GM21619 (cell line): Measurements from ENCODE around the gene HGFAC.

ENCODE experiments used
- ATAC-seq: cut with Tn5 transposase; IDR thresholded peaks from one replicate; pipeline ENCODE4 v1.9.1; 2021; ENCODE audit not compliant: unreplicated experiment

The HGFAC gene

DNA sequence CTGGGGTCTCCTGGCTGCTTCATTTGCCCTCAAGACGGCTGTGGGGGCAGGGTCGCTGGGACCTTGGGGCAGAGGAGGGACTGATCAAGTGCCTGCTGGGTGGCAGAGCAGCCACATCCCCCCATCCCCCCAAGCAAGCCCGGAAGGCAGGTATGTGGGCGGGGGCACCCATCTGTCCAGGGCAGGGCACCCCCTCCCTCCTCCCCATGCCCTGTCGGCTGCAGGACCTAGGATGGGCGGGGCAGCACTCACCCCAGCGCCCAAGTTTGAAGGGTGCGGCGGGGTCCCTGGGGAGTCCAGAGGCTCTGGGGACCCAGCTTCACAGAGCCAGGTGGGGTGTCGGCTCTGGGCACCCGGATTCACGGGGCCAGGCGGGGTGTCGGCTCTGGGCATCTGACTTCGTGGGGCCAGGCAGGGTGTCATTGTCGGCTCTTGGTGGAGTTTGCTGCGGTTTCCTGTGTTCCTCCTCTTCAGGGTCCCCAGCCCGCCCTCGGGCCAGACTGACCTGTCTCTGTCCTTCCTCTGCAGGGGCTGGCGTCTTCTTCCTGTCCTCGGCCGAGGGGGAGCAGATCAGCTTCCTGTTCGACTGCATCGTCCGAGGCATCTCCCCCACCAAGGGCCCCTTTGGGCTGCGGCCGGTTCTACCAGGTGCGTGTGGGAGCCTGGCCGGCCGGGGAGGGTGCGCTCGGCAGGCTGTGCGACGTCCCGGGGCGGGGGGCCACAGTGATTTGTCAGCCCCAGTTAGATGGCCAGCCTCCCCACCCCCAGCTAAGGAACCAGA is 43.4 kb downstream of the HGFAC start:
- no peak for ATAC-seq

DNA sequence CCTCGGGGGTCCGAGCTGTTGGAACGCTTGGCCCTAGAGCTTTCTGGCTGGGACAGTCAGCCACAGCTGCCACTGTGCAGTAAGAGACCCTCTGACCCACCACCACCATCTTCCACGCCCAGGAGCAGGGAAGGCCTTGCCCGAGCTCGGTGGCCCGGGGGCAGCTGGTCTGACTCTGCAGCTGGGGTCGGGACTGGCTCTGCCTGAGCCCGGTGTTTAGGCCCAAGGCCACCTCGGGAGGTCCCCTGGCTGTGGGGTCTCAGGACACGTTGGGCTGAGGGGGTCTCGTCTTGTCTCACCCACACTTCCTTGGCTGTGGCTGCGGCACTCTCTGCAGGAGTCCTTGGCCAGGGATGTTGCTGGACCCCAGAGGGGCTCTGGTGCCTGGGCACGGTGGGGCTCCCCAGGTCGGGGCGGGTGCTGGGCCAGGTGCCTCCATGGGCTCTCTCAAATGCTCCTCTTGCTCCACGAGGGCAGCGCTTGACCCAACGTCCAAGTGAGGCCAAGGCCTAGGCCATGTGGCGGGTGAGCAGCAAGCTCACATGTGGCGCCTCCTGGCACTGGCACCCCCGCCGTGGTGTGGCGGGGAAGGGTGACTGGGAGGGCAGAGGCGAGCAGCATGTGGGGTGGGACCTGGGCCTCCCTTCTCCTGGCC is 44.2 kb downstream of the HGFAC start:
- no peak for ATAC-seq

DNA sequence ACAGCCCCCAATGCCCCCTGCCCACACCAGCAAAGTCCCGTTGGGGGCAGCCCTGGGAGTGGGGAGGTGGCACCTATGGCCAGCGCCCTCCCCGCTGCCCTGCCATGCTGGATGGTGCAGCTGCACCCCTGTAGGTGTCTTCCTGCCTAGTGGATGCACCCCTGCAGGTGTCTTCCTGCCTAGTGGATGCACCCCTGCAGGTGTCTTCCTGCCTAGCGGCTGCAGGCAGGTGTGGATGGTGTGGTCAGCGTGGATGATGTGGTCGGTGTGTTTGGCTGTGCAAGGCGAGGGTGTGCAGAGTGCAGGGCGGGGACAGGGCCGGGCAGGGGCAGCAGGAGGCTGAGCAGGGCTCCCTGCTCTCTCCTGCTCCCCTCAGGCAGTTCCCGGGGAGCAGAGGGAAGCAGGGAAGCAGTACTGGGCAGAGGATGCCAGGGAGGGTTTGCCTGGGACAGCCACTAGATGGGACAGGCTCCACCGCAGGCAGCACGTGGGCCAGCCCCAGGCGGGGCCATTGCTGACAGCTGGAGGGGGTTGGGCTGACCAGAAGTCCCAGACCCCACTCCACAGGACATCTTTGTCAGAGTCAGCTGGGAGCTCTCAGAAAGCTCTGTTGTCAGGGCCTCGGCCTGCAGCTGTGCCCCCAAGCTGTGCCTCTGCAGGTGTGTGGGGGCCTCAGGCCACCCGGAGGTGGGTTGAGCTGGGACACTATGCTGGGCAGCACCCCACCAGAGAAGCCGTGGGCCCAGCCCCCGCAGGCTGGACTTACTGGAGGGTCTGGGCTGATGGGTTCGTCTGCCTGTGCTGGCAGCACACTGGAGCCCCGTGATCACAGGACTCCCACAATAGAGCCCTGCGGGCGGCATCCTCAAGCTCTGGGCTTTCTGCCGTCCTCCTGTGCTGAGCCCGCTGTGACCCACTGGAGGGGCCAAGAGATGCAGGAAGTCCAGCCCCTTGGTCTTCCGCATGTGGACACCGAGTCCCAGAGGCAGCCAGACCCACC is 45.1 kb downstream of the HGFAC start:
- ATAC-seq: no peak

DNA sequence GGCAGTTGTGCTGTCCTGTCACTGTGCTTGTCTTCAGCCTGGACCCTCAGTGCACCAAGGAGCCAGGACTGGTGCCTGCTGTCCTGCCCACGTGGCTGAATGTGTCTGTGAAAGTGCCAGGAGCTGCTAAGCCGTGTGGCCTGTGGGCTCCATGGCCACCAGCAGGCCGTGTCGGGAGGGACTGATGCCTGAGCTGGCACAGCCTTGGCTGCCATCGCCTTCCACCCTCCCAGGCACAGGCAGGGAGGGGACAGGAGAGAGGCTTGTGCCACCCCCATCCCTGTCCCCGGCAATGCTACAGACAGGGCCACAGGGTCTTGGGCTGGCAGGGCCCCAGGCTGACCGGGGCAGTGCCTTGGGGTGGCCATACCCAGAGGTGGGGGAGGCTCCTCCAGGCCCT is 46.1 kb downstream of the HGFAC start:
- no peak for ATAC-seq

DNA sequence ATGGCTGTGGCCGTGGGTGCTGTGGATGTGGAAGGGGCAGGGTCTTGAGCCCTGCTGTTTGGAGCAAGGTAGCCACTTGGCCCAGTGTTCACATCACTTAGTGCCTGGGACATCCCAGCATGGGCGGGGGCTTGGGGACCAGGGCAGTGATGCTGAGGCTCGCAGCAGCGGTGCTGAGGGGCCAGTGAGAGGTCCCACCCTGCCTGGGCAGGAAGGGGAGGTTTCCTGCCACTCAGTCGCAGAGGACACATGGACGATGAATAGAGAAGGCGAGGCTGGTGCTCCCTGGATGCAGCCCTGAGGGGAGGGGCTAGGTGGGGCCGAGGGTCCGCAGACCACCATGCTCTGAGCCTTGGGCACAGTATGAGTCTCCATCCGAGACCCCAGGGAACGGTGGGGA is 47.1 kb downstream of the HGFAC start:
- ATAC-seq: no peak

DNA sequence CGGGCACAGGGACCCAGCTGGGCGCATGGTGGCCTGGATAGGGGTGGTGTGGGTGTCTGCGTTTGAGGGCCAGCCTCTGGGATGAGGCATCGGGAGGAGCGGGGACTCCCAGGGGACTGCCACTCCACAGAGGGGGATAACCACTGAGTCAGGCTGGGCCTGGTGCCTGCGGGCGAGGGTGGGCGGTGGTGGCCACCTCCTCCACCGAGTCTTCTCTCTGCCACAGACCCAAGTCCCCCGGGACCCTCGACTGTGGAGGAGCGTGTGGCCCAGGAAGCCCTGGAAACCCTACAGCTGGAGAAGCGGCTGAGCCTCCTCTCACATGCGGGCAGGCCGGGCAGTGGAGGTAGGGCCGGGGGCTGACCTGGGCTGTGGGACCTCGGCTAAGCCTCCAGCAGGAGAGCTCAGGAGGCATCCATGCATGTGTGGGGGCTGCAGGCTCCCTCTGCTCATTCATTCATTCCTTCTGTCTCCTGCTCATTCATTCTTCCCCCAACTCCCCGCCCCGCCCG is 47.7 kb downstream of the HGFAC start:
- ATAC-seq: no peak

DNA sequence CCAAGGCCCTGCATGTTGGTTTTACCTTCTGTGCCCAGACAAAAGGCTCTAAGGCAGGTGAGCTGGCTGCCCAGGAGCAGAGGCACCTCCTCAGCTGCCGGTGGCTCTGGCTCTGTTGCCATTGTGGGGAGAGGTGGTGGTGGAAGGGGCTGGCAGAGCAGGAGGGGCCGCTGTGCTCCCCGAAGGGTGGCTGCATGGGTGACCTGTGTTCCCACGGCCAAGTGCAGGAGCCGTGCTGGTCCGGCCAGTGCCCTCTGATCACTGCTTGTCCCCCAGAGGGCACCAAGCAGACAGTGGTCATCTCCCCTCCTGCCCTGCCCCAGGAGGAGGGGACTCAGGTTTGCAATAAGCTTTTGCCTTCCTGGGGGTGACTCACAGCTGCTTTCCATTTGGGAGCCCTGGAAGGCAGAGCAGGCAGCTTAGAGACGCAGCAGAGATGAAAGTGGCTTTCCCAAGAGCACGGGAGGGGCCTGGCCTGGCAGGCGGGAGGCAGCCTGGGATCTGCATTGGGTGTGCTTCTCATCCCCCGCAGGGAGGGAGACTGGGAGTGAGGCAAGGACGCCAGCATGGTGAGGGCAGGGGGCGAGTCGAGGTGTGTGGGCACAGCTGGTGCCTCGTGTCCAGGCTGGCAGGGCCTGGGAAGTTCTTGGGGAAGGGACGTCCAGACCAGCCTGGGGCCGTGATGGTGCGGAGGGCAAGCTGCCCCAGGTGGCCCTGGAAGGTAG is 50.1 kb downstream of the HGFAC start:
- no peak for ATAC-seq

DNA sequence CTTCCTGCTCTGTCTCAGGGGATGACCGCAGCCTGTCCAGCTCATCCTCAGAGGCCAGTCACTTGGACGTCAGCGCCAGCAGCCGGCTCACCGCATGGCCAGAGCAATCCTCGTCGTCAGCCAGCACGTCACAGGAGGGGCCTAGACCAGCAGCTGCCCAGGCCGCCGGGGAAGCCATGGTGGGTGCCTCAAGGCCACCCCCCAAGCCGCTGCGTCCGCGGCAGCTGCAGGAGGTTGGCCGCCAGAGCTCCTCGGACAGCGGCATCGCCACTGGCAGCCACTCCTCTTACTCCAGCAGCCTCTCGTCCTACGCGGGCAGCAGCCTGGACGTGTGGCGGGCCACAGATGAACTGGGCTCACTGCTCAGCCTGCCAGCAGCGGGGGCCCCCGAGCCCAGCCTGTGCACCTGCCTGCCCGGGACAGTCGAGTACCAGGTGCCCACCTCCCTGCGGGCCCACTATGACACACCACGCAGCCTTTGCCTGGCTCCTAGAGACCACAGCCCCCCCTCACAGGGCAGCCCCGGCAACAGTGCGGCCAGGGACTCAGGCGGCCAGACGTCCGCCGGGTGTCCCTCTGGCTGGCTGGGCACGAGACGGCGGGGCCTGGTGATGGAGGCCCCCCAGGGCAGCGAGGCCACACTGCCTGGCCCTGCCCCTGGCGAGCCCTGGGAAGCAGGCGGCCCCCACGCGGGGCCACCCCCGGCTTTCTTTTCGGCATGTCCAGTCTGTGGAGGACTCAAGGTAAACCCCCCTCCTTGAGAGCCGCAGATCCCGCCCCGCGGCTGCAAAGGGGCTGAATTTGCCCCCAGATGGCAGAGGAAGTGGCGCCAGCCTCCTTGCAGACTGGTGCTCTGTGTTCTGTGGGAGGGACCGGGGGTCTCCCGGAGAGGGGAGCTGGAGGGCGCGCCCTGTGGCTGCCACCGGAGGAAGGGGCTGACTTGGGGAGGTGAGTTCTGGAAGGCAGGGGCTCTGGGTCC is 51.3 kb downstream of the HGFAC start:
- ATAC-seq: no peak

DNA sequence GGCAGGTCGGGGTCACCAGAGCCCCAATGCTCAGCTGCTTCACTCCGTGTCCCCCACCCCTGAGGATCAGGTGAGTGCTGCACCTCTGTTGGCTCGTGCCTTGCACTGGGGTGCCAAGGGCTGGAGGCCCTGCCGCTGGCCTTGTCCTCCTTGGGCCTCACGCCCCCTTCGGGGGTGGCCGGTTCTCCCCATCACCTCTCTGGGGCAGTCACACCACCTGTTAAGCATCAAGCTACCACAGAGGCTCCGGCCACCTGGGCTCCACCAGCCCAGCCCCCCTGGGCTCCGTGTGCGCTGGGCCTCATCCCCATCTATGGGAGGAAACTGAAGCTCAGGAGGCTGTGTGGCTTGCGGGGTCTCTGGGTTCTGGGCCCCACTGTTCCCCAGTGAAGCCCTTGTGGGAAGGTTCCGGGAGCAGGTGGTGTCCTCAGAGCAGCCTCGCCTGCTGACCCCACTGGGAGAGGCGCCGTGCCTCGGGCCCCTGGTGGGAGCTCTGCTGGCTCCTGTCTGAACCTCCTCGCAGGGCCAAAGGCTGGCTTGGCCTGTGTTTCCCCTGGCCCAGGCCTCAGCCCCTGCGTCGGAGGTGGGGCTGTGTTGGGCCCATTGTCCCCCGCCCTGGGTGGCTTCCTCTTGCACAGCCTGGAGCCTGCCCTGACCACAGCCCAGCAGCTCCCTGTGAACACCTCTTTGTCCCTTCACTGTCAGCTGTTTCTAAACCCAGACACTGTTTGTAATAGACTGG is 52.1 kb downstream of the HGFAC start:
- no peak for ATAC-seq

DNA sequence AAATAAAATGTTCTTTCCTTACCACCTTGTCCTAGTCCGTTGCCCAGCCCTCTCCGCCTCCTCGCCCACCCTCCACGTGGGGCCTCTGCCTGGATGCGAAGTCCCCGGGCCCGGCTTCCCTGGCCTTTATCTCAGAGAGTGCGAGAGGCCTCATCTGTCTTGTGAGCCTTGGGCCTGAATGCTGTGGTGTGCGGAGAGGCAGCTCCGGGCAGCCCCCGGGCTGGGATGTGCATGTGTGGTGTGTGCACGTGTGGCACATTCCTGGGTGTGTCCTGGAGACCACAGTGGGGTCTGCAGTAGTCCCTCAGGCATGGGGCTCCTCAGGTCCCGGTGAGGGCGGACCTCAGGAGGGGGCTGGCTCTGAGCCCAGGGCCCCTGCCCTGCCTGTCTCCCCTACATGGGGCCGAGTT is 52.7 kb downstream of the HGFAC start:
- no peak for ATAC-seq

DNA sequence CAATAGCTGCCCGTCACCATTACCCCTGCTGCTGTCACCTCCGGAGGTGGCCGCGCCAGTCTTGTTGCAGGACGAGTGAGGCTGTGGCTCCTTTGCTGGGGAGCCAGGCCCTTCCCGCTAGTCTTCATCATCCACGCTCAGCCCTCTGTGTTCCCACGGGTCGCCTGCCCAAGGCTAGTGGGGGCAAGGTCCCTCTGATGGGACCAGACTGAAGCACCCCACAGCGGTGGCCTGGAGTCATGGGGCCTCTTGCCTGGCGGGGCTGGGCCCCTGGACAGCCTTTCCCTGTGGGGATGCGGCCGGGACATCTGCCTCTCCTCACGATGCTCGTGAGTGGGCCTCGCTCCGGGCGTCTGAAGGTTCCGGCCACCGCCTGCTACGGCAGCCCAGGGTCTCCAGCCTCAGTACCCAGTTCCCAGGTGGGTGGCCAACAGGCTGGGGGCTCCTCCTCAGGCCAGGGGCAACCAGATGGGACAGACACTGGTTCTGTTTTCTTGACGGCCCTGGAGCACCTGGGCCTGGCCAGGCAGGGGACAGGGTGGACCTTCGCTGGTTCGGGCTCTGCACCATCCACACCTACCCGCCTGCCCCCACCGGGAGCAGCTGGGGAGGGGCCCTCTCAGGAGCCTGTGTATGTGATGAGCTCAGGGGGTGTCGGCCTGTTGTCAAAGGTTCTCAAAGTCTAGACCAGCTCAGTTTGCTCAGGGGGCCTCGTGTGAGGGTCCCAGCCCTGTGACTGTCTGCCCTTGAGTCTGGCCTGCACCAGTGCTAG is 53.6 kb downstream of the HGFAC start:
- ATAC-seq: no peak

DNA sequence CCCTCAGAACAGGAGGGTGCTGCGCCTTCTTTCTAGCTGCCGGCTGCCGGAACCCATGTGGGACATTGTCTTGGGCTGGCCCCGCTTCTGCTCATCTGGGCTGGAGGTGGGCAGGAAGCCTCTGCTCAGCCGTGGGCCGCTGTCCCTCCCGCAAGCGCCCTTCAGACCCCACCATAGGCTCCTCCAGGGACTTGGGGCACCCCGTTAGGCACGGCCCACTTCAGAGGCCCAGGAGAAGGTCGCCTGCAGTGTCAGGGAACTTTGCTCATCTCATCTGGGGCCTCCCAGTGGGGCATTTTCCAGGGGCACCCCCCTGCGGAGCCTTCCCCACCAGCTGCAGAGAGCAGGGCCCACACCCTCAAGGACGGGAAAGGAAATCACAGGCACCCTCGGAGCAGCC is 54.3 kb downstream of the HGFAC start:
- no peak for ATAC-seq

DNA sequence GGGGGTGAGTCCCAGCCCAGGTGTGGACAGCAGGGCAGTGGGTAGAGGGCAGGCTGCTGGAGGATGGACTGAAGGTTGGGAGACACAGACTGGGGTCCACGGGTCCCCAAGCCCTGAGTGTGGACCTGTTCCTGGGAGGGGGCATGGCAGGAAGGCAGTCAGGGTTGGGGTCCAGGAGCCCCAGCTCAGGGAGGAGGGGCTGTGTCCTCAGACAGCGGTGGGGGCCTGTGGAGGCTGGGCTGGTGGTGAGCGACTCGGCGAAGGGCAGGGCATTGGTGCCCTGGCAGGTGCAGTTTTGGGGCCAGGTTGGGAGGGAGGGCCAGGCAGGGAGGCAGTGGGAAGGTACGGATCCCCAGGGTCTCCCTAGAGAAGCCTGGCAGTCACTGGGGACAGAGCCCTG is 55.3 kb downstream of the HGFAC start:
- ATAC-seq: no peak

DNA sequence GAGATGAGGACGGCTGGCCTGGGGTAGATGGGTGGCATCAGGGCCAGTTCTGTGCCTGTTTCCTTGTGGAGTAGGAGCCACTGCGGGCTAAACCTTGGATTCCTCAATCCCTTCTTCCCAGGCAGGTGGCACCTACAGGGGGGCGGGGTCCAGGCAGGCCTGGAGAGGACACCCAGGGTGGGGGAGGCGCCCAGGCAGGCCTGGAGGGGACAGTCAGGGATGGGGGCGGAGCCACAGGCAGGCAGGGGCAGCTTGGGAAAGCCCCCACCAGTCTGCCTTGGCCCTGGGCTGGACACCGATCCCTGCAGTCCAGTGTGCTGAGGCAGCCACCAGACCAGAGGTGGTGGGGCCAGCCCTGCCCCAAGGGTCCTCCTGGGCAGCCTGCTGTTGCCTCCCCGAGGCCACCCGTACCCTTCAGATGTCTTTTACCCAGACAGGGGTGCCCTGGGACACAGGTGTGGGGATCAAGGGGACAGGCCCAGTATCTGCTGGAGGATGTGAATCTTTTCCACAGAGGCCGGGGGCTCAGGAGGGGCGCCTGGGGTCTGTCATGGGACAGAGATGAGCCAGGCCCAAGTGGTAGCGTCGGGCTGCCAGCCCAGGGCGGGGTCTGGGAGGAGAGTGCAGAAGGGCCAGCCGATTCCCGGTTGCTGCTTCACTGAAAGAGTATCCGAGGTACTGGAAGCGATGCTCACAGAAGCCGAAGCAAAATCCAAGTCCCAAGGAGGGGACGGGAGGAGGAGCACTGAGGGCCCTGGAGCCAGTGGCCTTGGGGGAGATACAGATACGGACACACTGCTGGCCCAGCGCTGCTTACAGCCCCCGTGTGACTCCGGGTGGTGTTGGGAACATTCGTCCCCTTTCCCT is 56.0 kb downstream of the HGFAC start:
- no peak for ATAC-seq

DNA sequence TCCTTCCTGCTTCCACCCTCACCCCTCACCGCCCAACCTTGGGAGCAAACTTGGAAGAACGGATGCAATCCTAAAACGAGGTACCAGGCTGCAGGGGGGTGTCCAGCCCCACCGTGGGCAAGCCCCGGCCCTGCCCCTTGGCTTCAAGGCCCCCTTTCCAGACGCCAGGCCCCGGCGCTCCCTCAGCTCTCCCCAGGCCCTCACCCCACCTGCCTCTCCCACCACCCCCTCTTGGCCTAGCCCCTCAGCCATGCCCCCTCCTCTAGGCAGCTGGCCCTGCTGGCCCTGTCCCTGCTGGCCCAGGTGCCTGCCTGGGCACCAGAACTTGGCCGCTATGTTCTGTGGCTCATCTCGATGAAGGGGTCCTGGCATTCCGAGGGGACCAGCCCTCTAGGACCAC is 56.6 kb downstream of the HGFAC start:
- ATAC-seq: no peak
